Measurements from ENCODE around the gene ITFG2. TPM values are rescaled to one million over a fixed set of nuclear protein-coding genes. Genes with fewer than 3 reads are reported as not detected.

Gene ITFG2
- total RNA-seq, 1 experiment from 2014 or later = 24.6 TPM

- RAD21 ChIA-PET (ENCODE audit: low non-redundant PET in 1 of 2, low total read pairs in 2 of 2, uncharacterized antibody in 2 of 2, unreplicated experiment in 2 of 2) = no interaction called here
- H3K36me3 ChIP-seq (ENCODE audit: control insufficient read depth in 1 of 2, insufficient read depth in 2 of 2, low read length in 2 of 2) = peaks cover 33 to 38% of the 10 kb centered on the region in 2 experiments; a peak in 3 of 4 replicates
These were observed 45.9 kb downstream of the ITFG2 start for GRCh38 chr12:2858334-2858733.

More at GRCh38 chr12:2858334-2858733, 45.9 kb downstream of the ITFG2 start:
- H3K27ac ChIP-seq (ENCODE audit: low read depth, low read length) = no peak overlapping the region
- ATAC-seq (no peak), DNase-seq (ENCODE audit: low read depth, low spot score) (no peak)
- no peaks in the 10 kb centered on the region for H3K27me3 ChIP-seq (ENCODE audit: insufficient read depth, low read length)
- H3K9me3 ChIP-seq (ENCODE audit: control insufficient read depth in 1 of 2, insufficient read depth in 1 of 2, low read depth in 1 of 2, low read length in 2 of 2) = no peaks in the 10 kb centered on the region
- H3K4me1 ChIP-seq (ENCODE audit: control insufficient read depth in 1 of 2, insufficient read depth in 2 of 2, low read length in 2 of 2) = peaks cover 0 to 3% of the 10 kb centered on the region in 2 experiments; a peak in 2 of 4 replicates
- H3K9me2 ChIP-seq (ENCODE audit: insufficient read depth) = no peaks in the 10 kb centered on the region
- ChIA-PET CTCF (no interaction called here), POLR2A (no interaction called here)
- H3K9ac ChIP-seq (ENCODE audit: low read length) = no peak overlapping the region
- TF ChIP-seq MAX (IDR thresholded peaks at IDR 0.05) = no peak
- TF ChIP-seq POLR2A (IDR thresholded peaks at IDR 0.05; ENCODE audit: borderline replicate concordance, extremely low read depth, insufficient read depth, insufficient read length) = no peak
- no peak for TF ChIP-seq ZFX (IDR thresholded peaks at IDR 0.05)
- no peak for TF ChIP-seq RAD21 (IDR thresholded peaks at IDR 0.05; ENCODE audit: low read depth)
- no peak for TF ChIP-seq CTCF (IDR thresholded peaks at IDR 0.05 in 2 of 3, conservative IDR thresholded peaks at IDR 0.05 in 1 of 3; ENCODE audit: borderline replicate concordance in 1 of 3, insufficient read depth in 1 of 3, low read depth in 2 of 3, low read length in 2 of 3)
- no peak for TF ChIP-seq REST (IDR thresholded peaks at IDR 0.05; ENCODE audit: low read depth)
- TF ChIP-seq ELF1 (IDR thresholded peaks at IDR 0.05; ENCODE audit: borderline replicate concordance, low read depth) = no peak
- no peak for TF ChIP-seq TCF7L2 (IDR thresholded peaks at IDR 0.05; ENCODE audit: borderline replicate concordance, extremely low read depth, insufficient read depth, insufficient read length)
- no peak for TF ChIP-seq EZH2phosphoT487 (IDR thresholded peaks at IDR 0.05; ENCODE audit: borderline replicate concordance)
- no peak overlapping the region for H3K4me3 ChIP-seq (replicated peaks in 1 of 2; ENCODE audit: low read depth in 1 of 2, low read length in 2 of 2)
- no peaks in the 10 kb centered on the region for H4K20me1 ChIP-seq (ENCODE audit: insufficient read depth)
- H2AFZ ChIP-seq (ENCODE audit: low read depth, low read length, poor library complexity, severe bottlenecking) = no peak overlapping the region
- H3K4me2 ChIP-seq (ENCODE audit: low read length) = no peak overlapping the region
- intact Hi-C loops (cut with micrococcal nuclease) = no loop called here
- H3K79me2 ChIP-seq (ENCODE audit: insufficient read depth, low read length) = no peaks in the 10 kb centered on the region
- no TSS peak for BruUV-seq (replicated peaks)

Measured in HCT116 (cell line).